ENCODE data around the gene LRRN4. TPM values are rescaled to one million over a fixed set of nuclear protein-coding genes. Genes with fewer than 3 reads are reported as not detected.

LRRN4 gene
- total RNA-seq, 1 experiment from 2014 or later, result not detected

GRCh38 chr20:6053064-6053775 is 640 bp downstream of the LRRN4 start:
- ChIA-PET POLR2A (interaction anchor here (1.1 to 1.9 kb wide), 5 partner anchors 9 to 70 kb away, joined by 3 to 14 read pairs (median 6); partner anchors contain the start of gene FERMT1), CTCF (interaction anchor here (0.5 to 1.8 kb wide), 5 partner anchors 16 to 1775 kb away, joined by 3 to 5 read pairs (median 3); no protein-coding TSS in a partner anchor)
- Mint-ChIP-seq H3K4me3 (ENCODE audit: unreplicated experiment) (peak overlapping the region; percentile 51), H3K9me3 (ENCODE audit: unreplicated experiment) (no peaks in the 10 kb centered on the region), H3K27me3 (ENCODE audit: insufficient read depth, unreplicated experiment) (no peaks in the 10 kb centered on the region), H3K36me3 (ENCODE audit: insufficient read depth, unreplicated experiment) (peaks cover 5% of the 10 kb centered on the region), H3K4me1 (ENCODE audit: insufficient read depth, unreplicated experiment) (peaks cover 23% of the 10 kb centered on the region), H3K27ac (ENCODE audit: low read depth, unreplicated experiment) (peak overlapping the region; percentile 68)
- no peak for TF ChIP-seq CTCF (IDR thresholded peaks at IDR 0.05; ENCODE audit: unreplicated experiment)
- BruUV-seq (replicated peaks), result no TSS peak
- DNase-seq (ENCODE audit: unreplicated experiment), result no peak
- intact Hi-C loops (cut with micrococcal nuclease), result no loop called here

GRCh38 chr20:6051505-6051904 is 2.4 kb downstream of the LRRN4 start:
- POLR2A ChIA-PET, result interaction anchor here (2.1 kb wide), 1 partner anchor 9 kb away, joined by 5 read pairs; no protein-coding TSS in a partner anchor
- CTCF ChIA-PET, result no interaction called here
- no peaks in the 10 kb centered on the region for H3K27me3 Mint-ChIP-seq (ENCODE audit: insufficient read depth, unreplicated experiment)
- no peaks in the 10 kb centered on the region for H3K9me3 Mint-ChIP-seq (ENCODE audit: unreplicated experiment)
- intact Hi-C loops (cut with micrococcal nuclease), result no loop called here
- no TSS peak for BruUV-seq (replicated peaks)
- no peak overlapping the region for H3K4me3 Mint-ChIP-seq (ENCODE audit: unreplicated experiment)
- DNase-seq (ENCODE audit: unreplicated experiment), result no peak
- peaks cover 23% of the 10 kb centered on the region for H3K4me1 Mint-ChIP-seq (ENCODE audit: insufficient read depth, unreplicated experiment)
- TF ChIP-seq CTCF (IDR thresholded peaks at IDR 0.05; ENCODE audit: unreplicated experiment), result no peak
- H3K27ac Mint-ChIP-seq (ENCODE audit: low read depth, unreplicated experiment), result no peak overlapping the region
- H3K36me3 Mint-ChIP-seq (ENCODE audit: insufficient read depth, unreplicated experiment), result peaks cover 12% of the 10 kb centered on the region

GRCh38 chr20:6048391-6048790 is 5.5 kb downstream of the LRRN4 start:
- POLR2A ChIA-PET, result interaction anchor here (1.1 kb wide), 1 partner anchor 12 kb away, joined by 4 read pairs; no protein-coding TSS in a partner anchor
- Mint-ChIP-seq H3K27me3 (ENCODE audit: insufficient read depth, unreplicated experiment) (no peaks in the 10 kb centered on the region), H3K4me1 (ENCODE audit: insufficient read depth, unreplicated experiment) (peaks cover 7% of the 10 kb centered on the region), H3K4me3 (ENCODE audit: unreplicated experiment) (no peak overlapping the region), H3K27ac (ENCODE audit: low read depth, unreplicated experiment) (no peak overlapping the region), H3K36me3 (ENCODE audit: insufficient read depth, unreplicated experiment) (peaks cover 26% of the 10 kb centered on the region), H3K9me3 (ENCODE audit: unreplicated experiment) (no peaks in the 10 kb centered on the region)
- CTCF ChIA-PET, result interaction anchor here (2.1 kb wide), 1 partner anchor 14 kb away, joined by 8 read pairs; no protein-coding TSS in a partner anchor
- TF ChIP-seq CTCF (IDR thresholded peaks at IDR 0.05; ENCODE audit: unreplicated experiment), result no peak
- intact Hi-C loops (cut with micrococcal nuclease), result no loop called here
- DNase-seq (ENCODE audit: unreplicated experiment), result no peak
- BruUV-seq (replicated peaks), result no TSS peak

- H3K9me3 Mint-ChIP-seq (ENCODE audit: unreplicated experiment), result no peaks in the 10 kb centered on the region
- H3K27me3 Mint-ChIP-seq (ENCODE audit: insufficient read depth, unreplicated experiment), result no peaks in the 10 kb centered on the region
- ChIA-PET POLR2A (interaction anchor here (0.9 to 1.2 kb wide), 2 partner anchors 8 to 21 kb away, joined by 3 to 5 read pairs; no protein-coding TSS in a partner anchor), CTCF (interaction anchor here (0.6 kb wide), 1 partner anchor 44 kb away, joined by 3 read pairs; no protein-coding TSS in a partner anchor)
- no peak overlapping the region for H3K27ac Mint-ChIP-seq (ENCODE audit: low read depth, unreplicated experiment)
- DNase-seq (ENCODE audit: unreplicated experiment), result no peak
- TF ChIP-seq CTCF (IDR thresholded peaks at IDR 0.05; ENCODE audit: unreplicated experiment), result no peak
- intact Hi-C loops (cut with micrococcal nuclease), result no loop called here
- no TSS peak for BruUV-seq (replicated peaks)
- no peaks in the 10 kb centered on the region for H3K4me1 Mint-ChIP-seq (ENCODE audit: insufficient read depth, unreplicated experiment)
- no peak overlapping the region for H3K4me3 Mint-ChIP-seq (ENCODE audit: unreplicated experiment)
- peaks cover 35% of the 10 kb centered on the region for H3K36me3 Mint-ChIP-seq (ENCODE audit: insufficient read depth, unreplicated experiment)
Measured at GRCh38 chr20:6046432-6046831, 7.4 kb downstream of the LRRN4 start.

Measured in MCF 10A (cell line).